Lung microvascular endothelial cell (primary cell): ENCODE measurements around the gene BAK1. TPM values are rescaled to one million over a fixed set of nuclear protein-coding genes. Genes with fewer than 3 reads are reported as not detected.

ENCODE experiments used
- DNase-seq, 2 donors: peaks; one replicate each; pipeline versions ENCODE4 v3.0.0 to v3.0.0-alpha.2; 2010; ENCODE audit warnings: low read depth in 2 of 2
- total RNA-seq: library from RNA; depleted of rRNA; stranded (reverse); fragments of >200 nt; gene quantifications from 2 replicates; pipeline ENCODE4 v1.2.1, GENCODE V29; 2014

The BAK1 gene
- total RNA-seq, 1 donor from 2014 or later = 12.3 TPM

DNA sequence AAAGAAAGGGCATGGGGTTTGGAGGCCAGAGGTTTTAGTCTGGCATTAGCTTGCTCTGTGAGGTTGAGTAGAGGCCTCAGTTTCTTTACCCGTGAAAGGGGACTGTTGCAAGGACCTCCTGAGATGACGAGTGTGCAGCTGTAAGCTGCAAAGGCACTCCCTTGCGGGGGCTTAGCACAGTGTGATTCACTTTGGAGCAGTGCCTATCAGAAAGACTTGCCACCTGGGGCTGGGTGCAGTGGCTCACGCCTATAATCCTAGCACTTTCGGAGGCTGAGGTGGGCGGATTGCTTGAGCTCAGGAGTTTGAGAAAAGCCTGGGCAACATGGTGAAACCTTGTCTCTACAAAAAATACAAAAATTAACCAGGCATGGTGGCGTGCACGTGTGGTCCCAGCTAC is 7.5 kb upstream of the BAK1 start:
- DNase-seq = no peak

DNA sequence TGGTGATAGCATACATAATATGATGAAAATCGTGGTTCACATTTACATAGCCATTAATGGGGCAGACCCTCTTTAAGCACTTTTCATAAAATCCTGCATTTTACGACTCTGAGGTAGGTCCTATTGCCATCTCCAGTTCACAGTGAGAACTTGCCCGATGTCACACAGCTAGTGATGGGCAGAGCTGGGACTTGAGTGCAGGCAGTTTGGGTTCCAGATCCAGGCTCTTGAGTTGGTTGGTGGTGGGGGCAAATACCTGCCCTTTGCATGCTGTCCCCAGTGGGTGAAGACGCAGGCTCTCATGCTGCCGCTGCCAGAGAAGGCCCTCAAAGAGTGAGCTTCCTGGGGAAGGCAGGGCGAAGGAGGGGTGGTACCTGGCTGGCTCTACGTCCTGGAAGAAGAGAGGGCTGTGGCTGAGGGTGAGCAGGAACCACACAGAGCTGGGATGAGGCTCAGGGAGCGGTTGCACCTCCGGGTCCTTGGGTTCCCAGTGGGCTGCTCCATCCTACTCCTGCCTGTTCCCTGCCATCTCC is 6.1 kb upstream of the BAK1 start:
- DNase-seq = no peak

DNA sequence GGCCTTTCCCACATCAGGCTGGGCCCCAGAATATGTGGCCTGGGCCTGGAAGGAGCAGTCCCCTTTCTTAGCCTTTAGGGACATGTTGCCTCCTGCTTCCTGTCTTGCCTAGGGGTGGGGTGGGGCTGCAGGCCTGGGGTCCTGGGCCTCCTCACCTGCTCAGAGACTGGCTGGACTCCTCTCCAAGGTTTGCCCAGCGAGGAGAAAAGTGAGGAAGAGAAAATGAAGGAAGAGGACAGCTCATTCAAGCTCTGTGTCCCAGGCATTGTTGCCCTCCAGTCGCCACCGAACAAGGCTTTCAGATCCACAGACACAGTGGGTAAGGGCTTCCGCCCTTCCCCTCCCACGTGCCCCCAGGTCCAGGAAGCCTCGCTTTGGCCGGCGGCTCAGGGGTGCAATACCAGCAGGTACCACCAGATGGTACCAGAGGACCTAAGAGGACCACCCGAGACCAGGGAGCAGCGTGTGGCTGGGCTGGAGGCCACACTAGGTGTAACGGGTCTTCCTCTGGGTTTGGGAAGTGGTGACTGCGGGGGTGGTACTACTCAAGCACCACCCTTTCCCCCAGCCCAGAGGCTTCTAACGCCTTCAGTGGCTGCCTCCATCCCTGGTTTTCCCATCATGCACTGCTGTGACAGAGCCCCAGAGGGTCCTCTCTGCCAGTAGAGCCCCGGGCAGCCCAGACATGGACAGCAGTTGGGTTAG is 5.5 kb upstream of the BAK1 start:
- DNase-seq = peak; percentile 78 to 86

DNA sequence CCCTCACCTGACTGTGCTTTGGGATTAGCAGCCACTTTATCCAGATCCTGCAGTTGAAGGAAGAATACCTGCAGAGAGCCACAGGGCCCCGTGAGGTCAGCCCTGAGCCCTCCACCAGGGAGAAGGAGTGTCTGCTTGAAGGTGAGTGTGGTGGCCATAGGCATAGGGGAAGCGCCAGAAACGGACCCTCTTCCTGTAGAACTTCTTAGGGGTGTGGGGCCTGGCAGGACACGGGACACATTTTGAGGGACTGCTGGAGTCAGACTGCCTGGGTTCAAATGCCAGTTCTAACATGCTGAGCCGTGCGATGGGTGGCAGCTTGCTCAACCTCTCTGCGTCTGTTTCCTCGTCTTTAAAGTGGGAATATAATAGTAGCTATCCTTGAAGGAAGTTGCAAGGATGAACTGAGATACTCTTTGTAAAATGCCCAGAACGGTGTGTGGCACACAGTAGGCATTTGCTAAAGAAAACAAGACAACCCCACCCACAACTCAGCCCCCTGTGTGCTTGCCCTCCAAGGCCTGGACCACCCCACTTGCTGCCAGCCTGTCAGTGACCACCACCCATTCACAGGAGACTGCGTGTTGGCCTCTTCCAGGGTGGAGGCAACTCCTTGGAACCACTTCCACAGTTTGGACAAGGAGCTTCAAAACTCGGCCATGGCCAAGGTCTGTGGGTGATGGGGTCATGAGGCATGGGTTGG is 4.8 kb upstream of the BAK1 start:
- DNase-seq = no peak

DNA sequence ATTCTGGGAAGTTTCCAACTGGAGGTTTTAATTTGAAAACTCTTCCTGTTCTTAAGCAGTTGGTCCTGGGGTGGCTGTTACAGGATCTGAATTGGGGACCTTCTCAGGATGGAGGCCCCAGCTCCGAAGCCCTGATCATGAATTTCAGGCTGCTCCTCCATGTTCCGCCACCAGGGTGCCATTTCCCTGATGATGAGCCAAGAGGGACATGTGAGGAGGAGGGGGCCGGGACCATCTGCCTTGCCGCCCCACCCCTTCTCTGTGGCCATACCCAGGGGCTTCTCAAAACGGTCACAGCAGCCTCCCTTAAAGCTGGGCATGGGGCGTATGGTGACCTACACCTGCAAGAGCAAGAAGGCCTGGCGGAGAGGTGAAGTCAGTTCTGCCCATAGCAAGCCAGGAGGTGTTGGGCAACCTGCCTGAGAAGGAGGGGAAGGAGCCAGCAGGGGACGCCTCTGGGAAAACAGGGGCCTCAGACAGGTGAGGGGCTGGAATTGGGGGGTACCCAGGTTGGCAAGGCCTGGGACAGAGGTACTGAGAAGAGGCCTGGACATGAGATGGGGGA is 3.6 kb upstream of the BAK1 start:
- peak in 1 of 2 donors; percentile 41 for DNase-seq

DNA sequence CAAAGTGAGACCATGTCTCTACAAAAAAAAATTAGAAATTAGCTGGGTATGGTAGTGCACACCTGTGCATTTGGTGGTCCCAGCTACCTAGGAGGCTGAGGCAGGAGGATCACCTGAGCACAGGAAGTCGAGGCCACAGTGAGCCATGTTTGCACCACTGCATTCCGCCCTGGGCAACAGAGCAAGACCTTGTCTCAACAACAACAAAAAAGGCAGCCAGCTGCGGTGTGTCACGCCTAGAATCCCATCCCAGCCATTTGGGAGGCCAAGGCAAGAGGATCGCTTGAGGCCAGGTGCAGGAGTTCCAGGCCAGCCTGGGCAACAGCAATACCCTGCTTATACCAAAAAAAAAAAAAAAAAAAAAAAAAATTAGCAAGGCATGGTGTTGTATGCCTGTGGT is 1.1 kb upstream of the BAK1 start:
- no peak for DNase-seq

DNA sequence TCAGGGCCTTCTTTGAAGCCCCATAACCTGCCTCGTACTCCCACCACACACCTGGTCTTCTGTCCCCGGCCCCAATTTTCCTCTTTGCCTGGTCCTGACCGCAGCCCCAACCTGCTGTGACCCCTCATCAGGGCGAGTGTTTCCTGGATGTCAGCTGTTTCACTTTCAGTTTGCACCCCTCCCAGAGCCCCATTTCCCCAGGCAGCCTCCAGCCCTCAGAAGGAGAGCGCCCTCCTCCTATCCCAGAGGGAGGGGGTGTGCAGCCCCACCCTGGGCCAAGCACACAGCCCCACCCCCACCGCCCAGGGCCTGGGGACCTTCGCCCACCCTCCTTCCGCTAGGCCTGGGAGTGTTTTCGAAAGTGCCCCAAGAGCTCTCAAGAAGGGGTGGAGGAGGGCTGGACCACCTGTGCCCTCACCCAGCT is 1.5 kb downstream of the BAK1 start:
- DNase-seq = peak in 1 of 2 donors; percentile 48

DNA sequence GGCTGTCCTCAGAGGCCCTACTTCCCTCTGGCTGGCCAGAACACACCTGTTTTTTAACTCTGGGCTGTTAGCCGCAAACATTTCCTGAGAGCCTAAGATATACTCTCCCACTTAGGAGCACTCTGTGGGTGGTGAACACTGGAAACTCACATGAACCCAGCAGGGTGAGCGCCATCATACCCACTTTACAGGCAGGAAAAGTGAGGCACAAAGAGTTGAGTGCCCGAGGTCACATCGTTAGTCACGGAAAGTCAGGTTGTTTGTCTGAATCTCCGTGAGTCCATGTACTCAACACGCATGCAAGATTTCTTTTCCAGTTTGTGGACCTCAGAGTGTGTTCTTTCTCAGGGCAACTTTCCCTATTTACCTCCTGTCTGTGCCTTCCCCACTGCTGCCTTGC is 1.9 kb downstream of the BAK1 start:
- no peak for DNase-seq

DNA sequence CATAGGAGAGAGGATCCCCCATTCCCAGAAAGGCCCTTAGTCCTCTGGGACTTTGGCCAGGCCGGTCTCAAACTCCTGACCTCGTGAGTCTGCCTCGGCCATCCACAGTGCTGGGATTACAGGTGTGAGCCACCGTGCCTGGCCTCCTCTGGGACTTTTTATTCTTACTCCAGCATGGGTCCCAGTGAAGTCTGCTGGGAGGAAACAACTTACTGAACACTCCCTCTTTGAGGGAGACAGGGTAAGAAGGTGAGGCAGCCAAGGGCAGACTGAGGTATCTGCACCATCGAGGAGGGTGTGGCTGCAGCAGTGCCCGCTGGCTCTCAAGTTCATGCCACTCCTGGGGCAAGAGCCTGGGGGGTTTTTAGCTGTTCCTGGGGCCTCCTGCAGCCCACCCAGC is 2.4 kb downstream of the BAK1 start:
- no peak for DNase-seq

DNA sequence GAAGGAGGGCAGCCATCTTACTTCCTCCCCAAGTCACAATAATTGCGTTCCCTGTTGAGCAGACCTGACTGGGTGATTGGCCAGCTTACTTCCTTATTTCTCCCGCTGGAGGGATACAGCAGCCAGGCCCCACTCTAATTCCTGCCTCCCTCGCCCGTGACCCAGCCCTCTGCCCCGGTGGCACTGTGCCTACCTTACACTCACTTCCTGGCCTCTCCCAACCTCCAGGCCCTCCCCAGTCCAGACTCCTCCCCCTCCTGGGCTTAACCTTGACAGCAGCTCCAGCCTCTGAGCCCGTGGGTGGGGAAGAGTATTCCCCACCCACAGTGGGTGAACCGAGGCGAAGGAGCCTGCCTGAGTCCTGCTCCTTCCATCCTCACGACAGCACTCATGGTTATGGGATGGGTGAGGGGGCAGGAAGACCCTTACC is 3.0 kb downstream of the BAK1 start:
- DNase-seq = peak; percentile 52 to 53

DNA sequence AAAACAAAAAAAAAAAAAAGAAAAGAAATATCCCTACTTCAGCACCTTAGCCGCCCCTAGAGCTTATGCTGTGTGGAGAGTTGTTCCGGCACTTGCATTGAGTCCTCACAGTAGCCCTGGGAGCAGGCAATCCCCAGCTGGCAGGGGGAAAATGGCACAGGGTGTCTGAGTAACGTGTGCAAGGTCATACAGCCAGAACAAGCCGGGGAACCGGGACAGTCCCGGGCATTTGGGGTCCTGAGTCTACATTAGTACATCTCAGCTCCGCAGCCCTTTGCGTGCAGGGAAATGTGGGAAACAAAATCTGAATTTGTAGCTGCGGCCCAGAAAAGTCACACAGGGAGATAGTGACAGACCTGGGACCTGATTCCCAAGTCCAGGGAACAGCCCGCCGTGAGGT is 3.4 kb downstream of the BAK1 start:
- no peak for DNase-seq

DNA sequence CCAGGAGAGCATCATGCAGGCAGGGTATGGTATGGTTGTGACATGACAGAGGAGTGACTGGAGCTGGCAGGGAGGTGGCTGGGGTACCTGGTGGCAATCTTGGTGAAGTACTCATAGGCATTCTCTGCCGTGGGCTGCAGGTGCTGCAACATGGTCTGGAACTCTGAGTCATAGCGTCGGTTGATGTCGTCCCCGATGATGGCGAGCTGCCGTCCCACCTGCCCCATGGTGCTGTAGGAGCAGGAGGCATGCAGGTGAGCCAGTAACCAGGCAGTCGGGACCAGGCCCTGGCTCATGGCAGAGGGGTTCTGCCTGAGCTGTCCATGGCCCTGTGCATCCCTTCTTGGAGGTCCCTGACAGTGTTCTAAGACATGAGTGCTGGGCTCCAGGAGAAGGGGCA is 4.9 kb downstream of the BAK1 start:
- DNase-seq = no peak

DNA sequence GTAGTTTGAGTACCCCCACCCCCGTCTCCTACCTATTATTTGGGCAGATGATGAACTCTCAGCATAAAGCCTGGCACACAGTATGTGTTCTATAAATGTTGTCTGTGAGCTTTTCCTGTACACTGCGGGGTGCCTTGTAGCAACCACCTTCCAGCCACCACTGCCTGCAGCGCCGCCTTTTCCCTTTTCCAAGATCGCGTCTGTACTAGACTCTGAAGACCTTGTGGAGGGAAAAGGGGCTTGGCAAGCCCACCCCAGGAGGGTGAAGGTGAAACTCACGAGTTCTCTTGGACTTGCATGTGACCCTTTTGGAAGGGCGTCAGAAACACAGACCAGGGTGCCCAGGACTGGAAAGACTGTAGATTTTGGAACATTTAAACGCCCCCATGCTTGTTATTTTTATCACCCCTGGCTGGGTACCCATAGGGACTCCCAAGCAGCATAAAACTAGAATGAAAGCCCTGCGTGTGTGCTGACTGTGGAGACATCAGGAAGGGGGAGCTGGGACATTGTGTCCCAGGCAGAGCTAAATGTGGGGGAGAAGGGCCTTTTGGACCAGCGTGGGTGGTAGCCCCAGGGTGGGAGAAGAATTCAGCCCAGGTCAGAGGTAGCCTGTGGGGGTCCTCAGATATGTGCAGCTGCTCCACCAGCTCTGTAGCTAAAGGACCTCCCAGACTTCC is 8.3 kb downstream of the BAK1 start:
- DNase-seq = no peak

DNA sequence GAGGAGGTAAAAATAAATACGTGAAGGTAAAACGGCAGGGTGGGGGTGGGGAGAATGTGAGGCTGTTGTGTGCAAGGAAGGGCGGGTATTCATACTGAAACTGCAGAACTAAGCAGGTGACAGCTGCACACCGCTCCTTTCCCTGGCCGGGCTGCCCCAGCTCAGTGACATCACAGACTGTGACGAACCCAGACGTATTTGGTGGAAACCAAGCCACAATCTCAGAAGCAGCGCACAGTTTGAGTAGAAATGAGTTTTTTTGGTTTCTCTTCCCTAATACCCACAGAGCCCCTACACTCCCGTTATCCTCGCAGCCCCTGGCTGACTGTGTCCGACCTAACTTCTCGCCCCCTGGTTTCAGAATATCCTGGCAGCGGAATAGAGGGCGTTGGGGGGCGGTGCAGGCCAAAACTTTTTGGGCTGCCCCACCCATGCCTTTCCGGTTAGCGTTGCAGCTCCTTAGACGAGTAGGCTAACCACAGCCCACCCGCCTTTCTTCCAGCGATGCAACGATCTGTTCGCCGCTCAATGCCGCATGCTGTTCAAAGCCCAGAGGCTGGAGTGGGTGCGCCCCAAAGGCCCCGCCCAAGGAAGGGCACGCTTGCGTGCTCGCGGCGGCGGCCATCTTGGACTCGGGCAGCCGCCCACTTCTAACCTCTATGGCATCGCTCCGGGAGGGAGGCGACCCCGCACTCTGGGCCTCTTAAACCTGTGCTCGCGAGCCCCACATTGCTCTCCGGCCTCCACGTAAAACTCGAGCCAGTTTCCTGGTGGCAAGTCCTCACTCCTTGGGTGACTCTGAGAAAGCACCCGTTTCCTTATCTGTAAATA is 9.1 kb downstream of the BAK1 start:
- DNase-seq = peak; percentile 67 to 76

DNA sequence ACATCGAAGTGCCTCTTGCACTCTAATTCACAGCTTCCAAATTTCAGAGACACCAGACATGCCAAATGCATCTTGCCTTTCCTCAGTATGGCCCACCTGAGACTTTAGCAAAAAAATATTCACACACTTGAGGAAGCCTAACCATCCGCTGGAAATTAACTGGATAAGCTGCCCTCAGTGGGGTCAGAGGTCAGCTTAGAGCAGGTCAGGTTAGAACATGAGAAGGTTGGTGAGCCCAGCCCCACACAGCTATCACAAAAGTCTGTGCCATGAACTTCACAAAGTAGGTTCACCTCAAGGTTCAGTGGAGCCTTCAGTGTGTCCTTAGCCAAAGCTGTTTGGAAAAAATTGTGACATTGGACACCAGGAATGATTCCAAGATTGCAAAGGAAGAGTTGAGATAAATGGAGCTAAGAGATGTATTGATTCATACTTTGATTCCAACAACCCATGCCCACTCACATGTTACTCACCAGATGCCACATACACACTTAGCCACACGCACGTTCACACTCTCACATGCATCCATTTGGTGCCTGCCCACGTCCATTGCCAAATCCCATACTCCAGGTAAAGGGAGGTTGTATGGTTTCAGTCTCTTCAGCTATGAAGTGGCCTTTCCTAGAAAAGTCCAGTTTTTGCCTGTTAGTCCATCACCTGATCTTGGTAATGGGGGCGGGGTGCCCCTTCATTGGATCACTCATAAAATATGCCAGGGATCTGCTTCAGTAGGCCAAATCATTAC is 11.1 kb downstream of the BAK1 start:
- no peak for DNase-seq

DNA sequence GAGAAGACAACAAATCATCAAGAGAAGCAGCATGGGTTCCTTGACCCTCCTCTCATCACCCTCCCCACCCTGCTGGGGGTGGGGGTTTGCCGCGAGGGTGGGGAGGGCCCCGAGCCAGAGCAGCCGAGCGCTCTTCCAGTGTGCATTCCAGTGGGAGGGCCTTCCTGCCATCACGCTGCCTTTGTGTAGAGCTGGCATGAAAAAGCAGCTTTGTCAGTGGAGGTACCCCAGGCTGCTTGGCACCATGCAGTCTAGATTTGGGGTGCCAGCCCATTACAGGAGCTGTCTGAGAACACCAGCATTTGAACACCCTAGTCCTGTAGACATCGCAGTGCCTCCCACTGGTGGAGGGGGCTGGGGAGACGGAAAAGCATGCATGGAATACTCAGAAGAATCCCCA is 12.2 kb downstream of the BAK1 start:
- DNase-seq = peak in 1 of 2 donors; percentile 51

DNA sequence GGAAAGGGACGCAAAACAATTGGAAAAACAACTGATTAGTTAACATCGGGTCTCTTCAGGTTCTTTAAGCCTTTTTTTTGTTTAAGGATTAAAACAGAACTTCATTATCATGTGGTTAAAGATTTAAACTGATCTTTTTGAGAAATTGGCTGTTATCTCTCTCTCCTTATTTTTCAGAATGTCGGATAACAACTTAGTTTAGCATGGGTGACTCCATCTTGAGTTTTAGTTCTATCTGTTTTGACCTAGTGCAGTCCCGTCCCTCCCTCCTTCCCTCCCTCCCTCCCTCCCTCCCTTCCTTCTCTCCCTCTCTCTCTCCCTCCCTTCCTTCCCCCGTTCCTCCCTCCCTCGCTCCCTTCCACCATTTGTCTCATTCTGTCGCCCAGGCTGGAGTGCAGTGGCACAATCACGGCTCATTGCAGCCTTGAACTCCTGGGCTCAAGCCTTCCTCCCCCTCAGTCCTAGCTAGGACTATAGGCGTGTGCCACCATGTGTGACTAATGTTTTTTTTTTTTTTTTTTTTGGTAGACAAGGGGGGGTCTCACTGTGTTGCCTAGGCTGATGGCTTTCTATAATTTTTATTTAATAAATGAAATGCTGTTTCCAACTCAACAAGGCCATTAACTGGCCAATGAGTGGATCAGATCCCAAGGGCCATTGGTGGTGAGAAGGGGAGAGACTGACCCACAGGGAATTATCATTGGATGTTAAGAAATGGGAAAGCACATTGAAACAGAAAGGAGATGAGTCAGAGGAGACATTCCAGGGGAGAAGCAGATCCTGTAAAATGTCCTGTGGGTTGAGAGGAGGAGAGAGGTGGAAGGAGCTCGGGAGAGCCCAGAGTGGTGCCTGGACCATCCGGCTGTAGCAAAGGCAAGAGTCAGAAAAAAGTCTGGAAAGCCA is 13.6 kb downstream of the BAK1 start:
- peak in 1 of 2 donors; percentile 24 for DNase-seq

DNA sequence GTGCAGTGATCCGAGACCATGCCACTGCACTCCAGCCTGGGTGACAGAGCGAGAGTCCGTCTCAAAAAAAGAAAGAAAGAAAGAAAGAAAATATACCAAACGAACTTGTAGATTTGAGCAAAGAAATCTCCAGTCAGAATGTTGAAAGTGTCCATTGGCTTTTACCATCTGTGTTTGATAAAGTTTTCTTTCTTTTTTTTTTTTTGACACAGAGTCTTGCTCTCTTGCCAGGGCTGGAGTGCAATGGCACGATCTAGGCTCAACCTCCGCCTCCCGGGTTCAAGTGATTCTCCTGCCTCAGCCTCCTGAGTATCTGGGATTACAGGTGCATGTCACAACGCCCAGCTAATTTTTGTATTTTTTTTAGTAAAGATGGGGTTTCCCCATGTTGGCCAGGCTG is 21.3 kb downstream of the BAK1 start:
- no peak for DNase-seq

DNA sequence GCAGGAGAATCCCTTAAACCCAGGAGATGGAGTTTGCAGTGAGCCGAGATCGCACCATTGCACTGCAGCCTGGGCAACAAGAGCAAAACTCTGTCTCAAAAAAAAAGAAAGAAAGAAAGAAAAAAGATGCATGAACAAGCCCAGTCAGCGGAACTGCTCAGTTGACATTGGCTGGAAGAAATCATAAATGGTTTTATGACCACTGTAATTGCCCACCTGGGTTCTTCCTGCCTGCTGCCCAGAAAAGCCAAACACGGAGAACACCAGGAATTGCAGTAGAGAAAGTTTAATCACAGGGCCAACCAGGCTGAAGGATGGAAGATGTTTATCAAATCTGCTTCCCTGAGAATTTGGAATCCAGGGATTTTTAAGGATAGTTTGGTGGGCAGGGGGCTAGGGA is 22.7 kb downstream of the BAK1 start:
- DNase-seq = no peak
